H54 (cell line): Measurements from ENCODE around the gene DPF3.
"Not testable (repeated sequence)": the region's sequence is repeated elsewhere in the genome, so short reads cannot be mapped to it uniquely, and the experiment has no call there.

ENCODE experiments used
- DNase-seq: peaks from one replicate; pipeline ENCODE4 v3.0.0; 2011; ENCODE audit warnings: low spot score, mixed read lengths; ENCODE audit not compliant: insufficient read length
- FAIRE-seq: peaks from 3 replicates; lab custom pipeline; 2011; peaks lifted over from hg19 to GRCh38; lab: Jason Lieb, UNC
- POLR2A ChIP-seq: IDR thresholded peaks from 2 replicates; pipeline ENCODE4 v1.6.1; 2011; ENCODE audit warnings: low read depth, mild to moderate bottlenecking, low read length

DPF3 gene

DNA sequence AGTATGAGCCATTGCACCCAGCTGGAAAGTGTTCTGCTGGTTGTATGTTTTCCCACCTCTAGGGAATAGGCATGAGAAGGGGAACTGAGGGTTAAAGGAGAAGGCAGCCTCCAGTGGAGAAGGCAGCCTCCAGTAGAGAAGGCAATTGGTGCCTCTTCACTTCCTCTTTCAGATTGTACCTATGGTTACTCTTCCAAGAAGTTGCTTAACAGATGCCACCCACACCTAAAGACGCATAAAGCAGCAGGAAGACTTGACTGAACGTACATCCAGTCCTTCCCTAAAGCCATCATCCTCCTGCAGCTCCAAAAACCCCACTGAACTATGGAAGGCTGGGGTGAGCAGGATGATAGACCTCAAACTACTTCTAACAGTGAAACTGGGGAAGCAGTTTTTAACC, 13.1 kb downstream of the DPF3 start:
- FAIRE-seq (no peak), DNase-seq (no peak)
- TF ChIP-seq POLR2A = no peak

DNA sequence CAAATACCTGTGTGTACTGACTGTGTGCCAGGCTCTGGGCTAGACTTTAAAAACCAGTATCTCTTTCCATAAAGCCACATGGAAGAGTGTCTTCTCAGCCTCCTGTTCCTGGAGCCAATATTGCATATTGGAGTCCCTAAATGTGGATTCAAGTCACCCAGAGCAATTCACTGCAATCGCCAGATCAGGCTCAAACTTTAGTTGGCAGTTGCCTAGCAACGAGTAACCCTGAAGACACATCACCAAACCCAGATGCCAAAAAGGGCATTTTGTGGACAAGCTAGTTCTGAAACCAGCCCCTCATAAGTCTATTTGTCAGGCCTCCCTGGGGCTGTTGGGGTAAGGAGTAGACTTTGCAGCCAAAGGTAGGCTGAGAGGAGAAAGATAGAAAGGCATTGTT, 13.7 kb downstream of the DPF3 start:
- TF ChIP-seq POLR2A = no peak
- FAIRE-seq (no peak), DNase-seq (no peak)

DNA sequence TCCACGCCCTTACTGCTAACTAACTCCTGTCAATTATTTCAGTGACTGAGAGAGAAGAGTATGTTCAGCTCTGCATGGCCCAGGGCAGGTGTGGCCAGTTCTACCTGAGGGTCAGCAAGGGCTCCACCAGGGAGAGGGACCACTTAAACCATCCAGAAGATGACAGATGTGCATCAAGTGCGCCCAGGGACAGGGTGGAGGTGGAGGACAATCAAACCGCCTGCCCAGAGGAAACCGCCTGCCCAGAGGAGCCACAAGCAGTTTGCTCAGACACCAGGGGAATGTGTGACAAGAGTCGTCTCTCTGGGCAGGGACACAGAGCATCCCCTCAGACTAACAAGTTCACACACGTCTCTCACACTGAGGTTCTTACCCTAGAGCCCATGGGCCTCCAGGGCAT, 14.5 kb downstream of the DPF3 start:
- DNase-seq (no peak), FAIRE-seq (no peak)
- no peak for TF ChIP-seq POLR2A

DNA sequence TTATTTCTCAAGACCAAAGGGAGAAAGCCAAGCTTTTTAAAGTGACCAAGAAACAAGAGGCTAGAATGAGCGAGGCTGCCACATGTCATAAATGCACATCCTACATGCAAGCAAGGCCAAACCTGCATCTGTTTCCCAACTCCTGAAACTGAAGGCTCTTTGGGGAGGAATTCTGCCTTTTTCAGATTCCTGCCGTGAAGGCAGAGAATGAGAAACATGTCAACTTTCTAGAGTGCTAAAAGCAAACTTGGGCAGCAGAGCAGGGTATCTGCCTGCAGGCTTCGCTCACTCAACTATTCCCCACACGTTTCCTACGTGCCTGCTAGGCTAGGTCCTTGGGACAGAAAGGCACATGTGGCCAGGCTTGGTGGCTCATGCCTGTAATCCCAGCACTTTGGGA, 15.2 kb downstream of the DPF3 start:
- TF ChIP-seq POLR2A = no peak
- DNase-seq = no peak
- FAIRE-seq = no peak

DNA sequence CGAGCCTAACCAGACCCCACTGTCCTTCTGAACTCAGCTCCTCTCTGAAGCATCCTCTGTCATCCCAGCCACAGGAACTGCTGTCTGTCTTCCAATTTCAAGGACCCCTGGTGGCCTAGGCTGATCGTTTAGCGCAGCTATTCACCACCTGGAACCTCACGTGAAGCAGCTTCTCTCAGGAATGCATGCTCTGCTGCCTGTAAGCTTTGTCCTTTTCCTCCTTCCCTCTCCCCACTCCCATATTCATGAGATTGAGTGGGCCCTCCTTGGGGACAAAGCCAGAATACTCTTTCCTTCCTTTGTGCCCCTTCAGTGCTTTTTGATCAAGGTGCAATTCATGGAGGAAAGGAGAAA, 17.2 kb downstream of the DPF3 start:
- FAIRE-seq (no peak), DNase-seq (no peak)
- TF ChIP-seq POLR2A = no peak

DNA sequence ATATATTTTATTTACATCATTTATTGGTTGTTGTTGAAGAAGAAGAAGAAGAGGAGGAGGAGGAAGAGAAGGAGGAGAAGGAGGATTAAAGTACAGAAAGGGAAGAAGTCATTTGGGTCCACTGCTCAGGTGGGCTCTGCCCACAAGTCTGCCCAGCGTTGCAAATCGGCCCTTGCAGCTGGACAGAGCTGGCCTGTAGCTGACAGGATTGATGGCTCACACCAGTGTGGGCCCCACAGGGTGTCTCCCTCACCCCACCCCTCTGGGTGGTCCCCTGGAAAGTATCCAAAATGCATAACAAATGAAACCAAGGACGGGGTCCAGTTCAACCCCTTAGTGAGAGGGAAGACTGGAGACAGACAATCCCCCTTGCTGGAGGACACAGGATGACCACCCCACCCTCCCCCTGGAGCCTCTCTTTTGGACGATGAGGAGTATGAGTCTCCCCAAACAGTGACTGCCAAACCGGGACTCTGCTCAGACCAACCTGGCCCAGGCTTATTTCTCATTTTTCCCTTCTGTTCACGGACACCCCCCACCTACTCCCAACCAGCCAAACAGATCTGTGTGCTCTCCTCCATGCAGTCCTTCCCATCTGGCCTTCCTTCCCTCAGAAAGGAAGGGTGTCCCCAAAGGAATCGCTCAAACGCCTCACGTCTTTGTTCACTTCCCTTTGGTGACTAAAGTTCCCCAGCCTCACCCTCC, 17.7 kb downstream of the DPF3 start:
- DNase-seq (no peak), FAIRE-seq (no peak)
- no peak for TF ChIP-seq POLR2A

DNA sequence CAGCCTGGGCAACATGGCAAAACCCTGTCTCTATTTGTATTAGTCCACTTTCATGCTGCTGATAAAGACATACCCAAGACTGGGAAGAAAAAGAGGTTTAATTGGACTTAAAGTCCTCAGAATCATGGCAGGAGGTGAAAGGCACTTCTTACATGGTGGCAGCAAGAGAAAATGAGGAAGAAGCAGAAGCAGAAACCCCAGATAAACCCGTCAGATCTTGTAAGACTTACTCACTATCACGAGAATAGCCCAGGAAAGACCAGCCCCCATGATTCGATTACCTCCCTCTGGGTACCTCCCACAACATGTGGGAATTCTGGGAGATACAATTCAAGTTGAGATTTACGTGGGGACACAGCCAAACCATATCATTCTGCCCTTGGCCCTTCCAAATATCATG, 23.0 kb downstream of the DPF3 start:
- DNase-seq, FAIRE-seq: not testable (repeated sequence)

DNA sequence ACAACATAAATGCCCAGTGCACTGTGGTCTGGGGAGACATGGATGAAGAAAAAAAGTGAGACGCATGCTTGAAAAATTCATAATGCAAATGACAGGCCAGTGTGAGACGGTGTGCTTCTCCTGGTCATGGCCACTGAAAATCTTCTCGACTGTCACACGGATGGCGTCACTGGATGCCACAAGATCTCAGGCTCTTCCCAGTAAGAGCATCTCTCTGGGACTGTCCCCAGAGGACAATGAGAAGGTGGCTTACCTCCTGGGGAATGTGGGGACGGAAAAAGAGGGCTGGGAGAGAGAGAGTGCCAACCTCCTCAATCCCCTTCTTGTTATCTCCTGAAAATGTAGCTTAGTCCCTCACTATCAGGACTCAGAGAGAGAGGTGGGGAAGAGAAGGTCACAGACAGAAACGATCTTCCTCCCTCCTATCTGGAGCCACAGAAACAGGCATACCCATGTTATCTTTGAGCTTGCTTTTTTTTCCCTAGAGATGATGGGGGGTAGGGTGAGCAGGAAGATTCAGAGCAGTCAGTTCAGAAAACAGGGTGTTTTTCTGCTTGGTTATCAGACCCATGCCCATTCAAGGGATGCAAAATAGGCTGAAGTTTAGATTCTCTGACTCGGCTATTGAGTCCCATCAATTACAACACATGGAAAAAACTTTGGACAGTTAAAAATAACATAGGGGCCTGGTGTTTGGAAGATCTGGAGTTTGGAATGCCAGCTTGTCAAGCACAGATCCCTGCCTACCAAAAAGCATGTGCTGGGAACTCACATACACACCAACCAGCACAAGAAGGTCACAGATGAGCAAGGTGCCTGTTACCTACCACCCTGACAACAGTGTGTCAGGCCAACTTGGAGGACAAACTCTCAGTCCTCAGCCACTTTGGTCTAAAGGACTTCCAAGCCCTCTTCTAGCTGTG, 24.2 kb downstream of the DPF3 start:
- TF ChIP-seq POLR2A = no peak
- no peak for FAIRE-seq
- DNase-seq = no peak

DNA sequence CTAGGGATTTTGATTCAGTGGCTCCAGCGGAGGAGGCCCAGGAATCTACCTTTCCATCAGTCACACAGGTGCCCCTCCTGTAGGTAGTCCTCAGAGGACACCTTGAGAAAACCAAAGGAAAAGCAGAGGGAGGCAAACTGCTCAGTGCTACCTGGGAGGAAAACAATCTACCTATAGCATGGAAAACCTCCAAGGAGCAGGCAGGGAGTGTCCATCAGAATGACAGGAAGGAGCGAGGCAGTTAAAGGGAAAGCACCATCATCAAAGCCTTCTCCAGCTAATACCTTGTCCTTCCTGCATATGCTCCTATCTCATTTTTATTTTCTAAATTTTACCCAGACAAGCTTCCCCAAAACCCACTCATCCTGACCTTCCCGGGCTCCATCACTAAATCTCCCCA, 25.4 kb downstream of the DPF3 start:
- FAIRE-seq (no peak), DNase-seq (no peak)
- no peak for TF ChIP-seq POLR2A

DNA sequence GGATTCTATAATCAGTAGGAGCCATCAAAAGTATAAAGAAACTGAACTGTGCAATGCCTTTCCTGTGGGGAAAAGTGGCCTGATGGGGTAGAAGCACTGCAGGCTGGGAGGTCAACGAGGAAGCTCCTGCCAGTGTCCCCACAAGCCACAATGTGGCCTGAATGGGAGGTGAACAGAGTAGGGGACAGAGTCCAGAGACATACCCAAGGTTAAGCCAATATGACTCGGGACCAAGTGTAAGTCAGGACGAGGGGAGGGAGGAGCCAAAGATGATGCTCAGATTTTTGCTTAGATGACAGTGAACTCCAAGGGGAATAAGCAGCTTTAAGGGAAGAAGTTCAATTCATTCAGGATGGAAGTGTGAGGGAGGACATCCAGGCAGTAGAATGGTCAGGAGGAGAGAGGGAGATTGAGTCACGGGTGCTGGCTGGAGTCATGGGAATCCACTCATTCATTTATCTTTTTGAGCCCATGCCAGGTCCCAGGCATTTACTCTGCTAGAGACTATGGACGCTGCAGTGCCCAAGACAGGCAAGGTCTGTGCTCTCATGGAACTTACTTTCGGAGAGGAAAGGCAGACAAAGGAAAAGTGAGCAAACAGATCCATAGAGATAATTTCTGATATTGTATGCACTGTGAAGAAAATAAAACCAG, 29.1 kb downstream of the DPF3 start:
- FAIRE-seq (no peak), DNase-seq (no peak)
- no peak for TF ChIP-seq POLR2A

DNA sequence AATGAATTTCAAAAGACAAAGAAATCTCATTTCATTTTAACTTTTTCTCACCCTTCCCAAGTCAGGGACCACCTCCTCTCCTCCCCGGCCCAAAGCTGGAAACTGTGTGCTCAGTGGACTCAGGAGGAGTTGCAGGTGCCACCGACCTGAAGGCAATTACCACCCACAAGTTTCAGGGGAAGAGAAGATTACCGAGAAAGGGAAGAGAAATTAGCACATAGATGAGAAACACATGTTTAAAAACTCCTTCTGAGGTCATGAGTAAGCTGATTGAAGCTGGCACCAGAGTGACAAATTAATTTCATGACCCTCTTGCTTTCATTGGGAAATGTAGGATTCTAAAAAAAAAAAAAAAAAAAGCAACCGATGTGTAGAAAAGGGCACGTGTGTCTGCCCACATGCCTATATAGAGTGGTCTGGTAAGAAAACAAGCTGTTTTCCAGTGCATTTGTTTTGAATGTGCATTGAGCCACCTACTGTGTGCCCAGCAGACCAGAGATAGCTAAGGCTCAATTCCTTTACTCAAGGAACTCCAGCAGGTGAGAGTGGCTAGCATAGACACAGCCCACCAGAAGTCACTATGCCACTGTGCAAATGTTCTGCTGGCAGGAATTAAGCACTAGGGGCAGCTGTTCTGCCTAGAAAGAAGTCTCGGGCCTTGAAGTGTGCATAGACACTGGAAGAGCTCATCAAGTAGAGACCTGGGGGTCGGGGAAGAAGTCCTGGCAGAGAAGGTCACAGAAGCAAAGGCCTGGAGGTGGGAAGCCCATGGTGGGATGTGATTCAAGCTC, 30.5 kb downstream of the DPF3 start:
- FAIRE-seq (no peak), DNase-seq (no peak)

DNA sequence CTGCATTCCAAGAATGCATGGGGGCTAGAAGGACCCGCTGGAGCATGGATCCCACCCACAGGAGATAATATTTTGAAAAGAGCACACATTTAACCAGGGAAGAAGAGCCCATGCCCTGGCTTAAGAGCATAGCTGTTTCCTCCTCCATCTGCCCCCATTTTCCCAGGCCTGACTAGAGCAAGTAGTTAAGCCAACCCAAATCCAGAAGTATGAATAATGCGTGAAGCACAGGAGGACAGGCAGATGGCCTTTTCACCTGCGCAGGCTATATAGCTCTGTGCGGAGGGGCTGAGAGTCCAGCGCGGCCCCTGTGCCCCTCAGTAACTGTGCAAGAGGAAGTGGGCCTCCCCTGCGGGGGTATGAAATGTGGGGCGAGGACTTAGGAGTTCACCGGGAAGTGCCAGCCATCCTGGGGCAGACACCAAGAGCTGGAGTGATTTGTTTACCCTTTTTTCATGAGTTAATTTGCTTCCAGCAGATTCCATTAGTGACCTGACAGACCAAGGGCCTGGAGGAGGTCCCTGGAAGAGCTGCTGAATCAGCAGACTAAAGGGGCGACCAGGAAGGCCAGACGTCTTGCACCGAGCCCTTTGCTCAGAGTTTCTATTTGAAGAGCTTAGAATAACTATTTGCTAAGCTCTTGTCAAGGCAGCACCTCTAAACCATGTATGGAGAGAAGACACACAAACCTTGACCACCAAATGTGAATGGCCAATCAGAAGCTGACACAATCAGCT, 37.2 kb downstream of the DPF3 start:
- no peak for DNase-seq
- no peak for TF ChIP-seq POLR2A
- FAIRE-seq = no peak

More for the DNA sequence above, 30.5 kb downstream of the DPF3 start:
- no peak for TF ChIP-seq POLR2A

DNA sequence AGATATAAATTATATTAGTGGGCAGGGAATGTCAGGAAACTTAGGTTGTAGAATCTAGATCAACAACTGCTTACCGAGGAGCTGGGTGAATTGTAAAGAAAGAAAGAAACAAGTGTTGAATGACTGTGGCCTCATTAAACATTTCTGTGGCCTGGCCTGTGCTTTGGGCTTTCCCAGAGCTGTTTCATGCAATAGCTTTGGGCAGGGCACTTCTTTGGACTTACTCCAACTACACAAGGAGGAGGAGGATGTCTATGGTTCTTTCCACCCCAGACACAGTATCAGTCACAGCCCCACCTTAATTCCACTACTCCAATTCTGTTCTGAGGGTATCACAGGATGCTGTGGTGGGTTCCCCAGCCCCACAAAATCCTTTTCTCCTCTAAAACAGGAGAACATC, 38.0 kb downstream of the DPF3 start:
- DNase-seq (no peak), FAIRE-seq (peak; percentile 52)
- no peak for TF ChIP-seq POLR2A

DNA sequence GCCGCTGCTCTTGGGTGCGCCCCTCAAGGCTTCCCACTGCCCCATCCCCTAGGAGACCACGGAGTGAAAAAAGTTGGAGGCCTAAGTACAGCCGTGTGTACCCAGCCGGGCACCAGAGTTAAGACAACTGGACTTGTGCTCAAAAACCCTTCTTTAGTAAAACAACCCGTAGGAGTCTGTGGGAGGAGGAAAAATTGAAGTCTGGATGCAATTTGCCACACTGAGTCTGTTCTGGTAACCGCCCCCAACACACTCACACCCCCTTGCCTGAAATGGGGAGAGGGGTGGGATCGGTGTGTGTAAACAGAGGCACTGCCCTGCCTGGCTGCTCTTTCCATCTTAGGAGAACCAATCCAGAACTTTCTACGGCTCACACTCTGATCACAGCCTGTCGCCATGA, 41.7 kb downstream of the DPF3 start:
- FAIRE-seq (no peak), DNase-seq (no peak)
- TF ChIP-seq POLR2A = no peak
